SW 1271 (cell line): ENCODE data around the gene ECE2.
"Not testable (repeated sequence)": the region's sequence is repeated elsewhere in the genome, so short reads cannot be mapped to it uniquely, and the experiment has no call there.

Source experiments
- DNase-seq, 2 experiments: peaks; one replicate each; lab custom pipeline; 2025; lab: John Stamatoyannopoulos, UW

ECE2 gene

DNA sequence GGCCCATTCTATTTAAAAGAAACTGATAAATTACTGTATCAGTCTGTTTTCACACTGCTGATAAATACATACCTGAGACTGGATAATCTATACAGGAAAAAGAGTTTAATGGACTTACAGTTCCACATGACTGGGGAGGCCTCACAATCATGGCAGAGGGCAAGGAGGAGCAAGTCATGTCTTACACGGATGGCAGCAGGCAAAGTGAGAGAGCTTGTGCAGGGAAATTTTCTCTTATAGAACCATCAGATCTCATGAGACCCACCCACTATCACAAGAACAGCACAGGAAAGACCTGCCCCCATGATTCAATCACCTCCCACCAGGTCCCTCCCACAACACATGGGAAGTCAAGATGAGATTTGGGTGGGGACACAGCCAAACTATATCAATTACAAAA is 8.6 kb upstream of the ECE2 start:
- DNase-seq, result not testable (repeated sequence)

DNA sequence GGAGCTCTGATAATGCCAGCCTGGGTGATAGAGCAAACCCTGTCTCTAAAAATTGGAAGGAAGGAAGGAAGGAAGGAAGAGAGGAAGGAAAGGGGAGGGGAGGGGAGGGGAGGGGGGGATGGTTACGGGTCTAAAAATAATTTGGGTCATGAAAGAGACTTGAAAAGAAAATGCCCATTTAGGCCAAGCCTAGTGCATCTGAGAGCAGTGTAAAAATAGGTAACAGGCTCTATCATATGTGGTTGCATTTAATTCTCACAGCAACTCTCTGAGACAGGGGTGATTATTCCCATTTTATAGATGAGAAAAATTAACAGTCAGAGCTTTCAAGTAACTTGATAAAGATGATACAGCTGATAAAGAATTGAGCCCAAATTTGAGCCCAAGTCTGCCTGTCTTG is 3.6 kb upstream of the ECE2 start:
- DNase-seq, result no peak

DNA sequence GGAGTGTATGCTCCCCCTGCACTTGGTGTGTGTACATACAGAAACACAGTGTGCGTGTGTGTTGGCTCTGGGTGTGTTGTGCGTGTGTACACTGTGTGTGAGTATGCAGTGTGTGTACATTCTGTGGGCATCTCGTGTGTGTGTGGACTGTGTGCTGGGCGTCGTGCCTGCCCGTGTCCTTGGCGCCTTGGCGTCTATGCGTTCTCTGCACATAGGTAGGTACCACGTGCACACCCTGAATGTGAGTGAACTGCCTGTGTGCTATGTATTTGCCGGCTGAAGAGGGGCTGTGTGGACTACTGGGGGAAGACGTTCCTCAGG is 481 bp upstream of the ECE2 start:
- DNase-seq, result no peak

DNA sequence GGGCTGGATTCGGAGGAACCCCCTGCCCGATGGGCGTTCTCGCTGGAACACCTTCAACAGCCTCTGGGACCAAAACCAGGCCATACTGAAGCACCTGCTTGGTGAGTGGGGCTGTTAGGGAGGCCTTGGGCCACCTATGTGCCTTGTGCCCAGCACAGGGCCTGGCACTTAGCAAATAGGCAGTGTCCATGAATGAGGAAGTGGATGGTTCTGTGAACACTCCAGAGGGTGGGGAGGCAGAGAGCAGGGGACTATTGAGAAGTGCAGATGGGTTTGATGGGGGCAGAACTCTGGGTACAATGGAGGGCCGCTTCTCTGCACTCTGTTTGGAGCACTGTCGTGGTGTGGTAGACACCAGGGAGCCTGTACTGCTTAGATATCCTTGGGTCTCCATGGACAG is 1.5 kb downstream of the ECE2 start:
- no peak for DNase-seq

DNA sequence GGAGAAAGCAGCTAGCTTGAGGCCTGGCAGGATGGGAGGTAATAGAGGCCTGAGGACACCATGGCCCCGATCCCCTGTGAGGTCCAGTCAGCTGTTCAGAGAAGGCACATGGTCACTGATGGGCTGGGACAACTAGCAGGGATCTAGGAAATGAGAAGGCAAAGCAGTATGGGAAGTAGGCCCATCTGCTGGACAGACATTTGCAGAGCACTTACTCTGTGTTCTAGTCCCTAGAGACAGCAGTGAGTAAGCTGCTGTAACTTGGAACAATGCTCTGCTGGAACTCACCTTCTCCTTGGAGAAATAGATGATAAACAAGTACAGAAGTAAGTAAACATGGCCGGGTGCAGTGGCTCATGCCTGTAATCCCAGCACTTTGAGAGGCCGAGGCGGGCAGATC is 7.1 kb downstream of the ECE2 start:
- DNase-seq, result peak in 1 of 2 experiments; percentile 10

DNA sequence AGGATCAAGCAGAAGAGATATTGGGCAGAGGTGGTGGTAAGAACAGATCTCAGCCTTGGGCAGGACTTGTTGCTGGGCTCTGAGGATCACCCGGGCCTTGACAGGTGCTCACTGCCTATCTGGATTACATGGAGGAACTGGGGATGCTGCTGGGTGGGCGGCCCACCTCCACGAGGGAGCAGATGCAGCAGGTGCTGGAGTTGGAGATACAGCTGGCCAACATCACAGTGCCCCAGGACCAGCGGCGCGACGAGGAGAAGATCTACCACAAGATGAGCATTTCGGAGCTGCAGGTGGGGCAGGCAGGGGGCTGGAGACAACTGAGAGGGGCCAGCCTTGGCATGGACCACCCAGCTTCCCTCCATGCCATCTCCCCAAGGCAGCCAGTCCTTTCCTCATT is 7.9 kb downstream of the ECE2 start:
- no peak for DNase-seq

DNA sequence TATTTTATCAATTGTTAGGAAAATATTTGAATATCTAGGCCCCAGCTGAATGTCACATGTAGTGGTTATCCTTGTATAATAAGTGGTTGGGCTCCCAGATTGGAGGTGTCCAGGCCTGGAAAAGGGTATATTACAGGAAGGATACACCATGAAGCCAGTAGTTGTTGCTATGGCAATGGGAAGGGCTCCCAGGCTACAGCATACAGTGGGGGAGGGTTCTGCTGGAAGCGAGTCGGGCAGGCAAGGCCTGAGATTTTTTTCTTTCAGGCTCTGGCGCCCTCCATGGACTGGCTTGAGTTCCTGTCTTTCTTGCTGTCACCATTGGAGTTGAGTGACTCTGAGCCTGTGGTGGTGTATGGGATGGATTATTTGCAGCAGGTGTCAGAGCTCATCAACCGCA is 8.9 kb downstream of the ECE2 start:
- peak; percentile 59 to 68 for DNase-seq

DNA sequence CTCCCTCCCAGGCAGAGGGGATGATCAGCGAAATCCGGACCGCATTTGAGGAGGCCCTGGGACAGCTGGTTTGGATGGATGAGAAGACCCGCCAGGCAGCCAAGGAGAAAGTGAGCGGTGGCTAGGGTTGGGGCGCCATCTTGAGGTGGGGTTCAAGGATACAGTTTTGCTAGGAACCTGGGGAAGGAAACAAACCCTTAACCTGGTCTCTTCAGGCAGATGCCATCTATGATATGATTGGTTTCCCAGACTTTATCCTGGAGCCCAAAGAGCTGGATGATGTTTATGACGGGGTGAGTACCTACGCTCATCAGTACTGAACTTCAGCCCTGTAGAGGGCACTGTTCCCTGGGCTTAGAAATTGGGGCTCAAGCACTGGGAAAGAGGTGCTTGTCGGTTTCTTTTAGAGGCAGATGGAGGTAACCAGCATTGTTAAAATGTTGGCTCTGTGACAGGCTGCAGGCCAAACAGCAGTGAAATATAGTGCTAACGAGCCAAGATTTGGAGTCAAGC is 13.7 kb downstream of the ECE2 start:
- DNase-seq, result peak in 1 of 2 experiments; percentile 49

DNA sequence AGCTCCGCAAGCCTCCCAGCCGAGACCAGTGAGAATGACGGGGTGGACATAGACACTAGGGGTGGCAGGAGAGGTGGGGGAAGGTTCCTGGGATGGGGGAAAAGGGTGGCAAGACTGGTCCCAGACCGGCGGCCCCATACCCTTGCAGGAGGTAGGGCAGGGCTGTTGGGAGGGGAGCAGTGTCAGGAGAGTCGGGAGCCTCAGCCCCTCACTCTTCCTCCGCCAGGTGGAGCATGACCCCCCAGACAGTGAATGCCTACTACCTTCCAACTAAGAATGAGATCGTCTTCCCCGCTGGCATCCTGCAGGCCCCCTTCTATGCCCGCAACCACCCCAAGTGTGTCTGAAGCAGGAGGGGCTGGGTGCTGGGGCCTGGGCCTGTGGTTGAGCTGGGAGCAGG is 14.5 kb downstream of the ECE2 start:
- no peak for DNase-seq

DNA sequence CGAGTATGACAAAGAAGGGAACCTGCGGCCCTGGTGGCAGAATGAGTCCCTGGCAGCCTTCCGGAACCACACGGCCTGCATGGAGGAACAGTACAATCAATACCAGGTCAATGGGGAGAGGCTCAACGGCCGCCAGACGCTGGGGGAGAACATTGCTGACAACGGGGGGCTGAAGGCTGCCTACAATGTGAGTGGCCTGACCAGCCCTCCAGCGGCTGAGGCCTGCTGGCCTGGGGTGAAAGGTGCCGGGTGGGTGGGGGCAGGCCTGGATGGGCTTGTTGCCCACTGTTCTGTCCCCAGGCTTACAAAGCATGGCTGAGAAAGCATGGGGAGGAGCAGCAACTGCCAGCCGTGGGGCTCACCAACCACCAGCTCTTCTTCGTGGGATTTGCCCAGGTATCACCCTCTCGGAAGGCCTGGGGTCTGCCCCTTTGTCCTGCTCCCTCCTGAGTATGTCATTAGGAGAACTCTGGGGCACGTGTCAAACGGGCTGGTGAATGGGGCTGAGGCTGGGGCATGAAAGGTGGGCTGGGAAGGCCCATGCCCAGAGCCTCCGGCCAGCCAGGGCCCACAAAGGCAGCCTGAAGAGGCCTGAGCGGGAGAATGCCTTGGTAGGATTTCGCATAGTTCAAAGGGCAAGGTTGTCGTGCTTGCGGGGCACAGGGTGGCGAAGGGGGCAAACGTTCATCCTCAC is 15.4 kb downstream of the ECE2 start:
- no peak for DNase-seq

DNA sequence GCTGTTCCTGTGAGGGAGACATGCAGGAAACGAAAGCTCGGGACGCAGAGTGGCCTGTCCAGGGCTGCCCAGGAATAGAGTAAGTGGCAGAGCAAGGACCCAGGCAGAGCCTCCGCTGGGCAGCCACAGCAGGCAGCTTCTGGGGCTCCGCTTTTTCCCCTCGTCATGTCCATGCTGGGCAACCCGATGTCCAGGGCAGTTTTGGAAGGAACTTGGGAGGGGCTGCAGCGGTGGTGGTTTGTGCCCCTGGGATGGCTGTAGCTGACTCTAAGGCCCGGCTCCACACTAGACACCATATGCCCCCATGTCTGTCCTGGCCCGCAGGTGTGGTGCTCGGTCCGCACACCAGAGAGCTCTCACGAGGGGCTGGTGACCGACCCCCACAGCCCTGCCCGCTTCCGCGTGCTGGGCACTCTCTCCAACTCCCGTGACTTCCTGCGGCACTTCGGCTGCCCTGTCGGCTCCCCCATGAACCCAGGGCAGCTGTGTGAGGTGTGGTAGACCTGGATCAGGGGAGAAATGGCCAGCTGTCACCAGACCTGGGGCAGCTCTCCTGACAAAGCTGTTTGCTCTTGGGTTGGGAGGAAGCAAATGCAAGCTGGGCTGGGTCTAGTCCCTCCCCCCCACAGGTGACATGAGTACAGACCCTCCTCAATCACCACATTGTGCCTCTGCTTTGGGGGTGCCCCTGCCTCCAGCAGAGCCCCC is 16.1 kb downstream of the ECE2 start:
- no peak for DNase-seq

DNA sequence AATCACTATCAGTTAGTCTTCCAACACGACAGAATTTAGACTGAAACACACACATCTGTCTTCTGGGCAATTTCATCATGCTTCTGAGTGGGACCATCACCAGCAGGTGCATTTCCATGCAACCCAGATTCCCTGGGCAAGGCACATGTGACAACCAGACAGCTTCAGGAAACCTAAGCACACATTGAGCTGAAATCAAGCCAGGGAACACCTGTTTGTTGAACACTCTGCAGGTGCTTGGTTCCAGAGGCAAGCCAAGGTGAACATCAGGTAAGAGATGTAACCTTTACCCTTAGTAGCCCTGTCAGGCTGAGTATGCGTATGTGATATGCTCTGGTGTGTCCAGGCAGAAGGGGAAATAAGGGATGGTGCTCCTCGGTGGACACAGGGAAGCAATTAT is 19.9 kb downstream of the ECE2 start:
- no peak for DNase-seq

DNA sequence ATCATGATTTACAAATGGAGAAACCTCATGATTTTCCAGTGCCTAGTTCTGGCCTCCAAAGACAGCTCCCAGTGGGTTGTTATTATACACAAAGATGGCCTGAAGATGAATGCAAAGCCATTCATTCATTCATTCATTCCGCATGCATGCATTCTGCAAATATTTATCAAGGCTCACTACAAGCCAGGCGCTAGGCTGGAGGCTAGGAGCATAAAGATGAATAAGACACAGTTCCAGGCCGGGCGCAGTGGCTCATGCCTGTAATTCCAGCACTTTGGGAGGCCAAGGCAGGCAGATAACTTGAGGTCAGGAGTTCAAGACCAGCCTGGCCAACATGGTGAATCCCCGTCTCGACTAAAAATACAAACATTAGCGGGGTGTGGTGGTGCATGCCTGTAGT is 20.8 kb downstream of the ECE2 start:
- no peak for DNase-seq

DNA sequence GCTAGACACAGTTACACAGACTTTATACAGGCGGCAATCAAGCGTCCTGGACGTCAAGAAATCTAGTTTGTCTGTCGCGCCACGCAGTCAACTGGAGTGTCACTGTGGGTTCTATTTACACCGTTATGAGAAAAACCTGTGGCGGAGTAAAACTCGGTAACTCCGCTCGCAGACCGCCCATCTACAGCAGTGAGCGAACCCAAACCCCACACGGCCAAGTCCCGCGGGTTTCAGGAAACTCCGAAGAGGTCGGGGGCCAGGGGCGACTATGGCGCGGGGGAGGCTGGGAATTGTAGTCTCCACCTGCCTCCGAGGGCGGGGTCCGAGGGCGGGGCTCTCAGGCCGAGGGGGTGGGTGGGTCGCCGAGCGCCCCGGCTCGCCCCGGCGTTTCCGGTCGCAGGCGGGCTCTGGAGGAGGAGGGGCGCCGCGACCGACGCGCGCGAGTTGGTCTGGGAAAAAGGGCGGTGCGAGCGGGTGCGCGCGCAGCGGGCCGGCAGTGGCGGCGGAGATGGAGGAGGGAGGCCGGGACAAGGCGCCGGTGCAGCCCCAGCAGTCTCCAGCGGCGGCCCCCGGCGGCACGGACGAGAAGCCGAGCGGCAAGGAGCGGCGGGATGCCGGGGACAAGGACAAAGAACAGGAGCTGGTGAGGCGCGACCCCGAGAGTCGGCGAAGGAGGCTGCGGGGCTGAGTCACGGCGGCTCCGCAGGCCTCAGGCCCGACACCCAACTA is 23.1 kb downstream of the ECE2 start, which contains the start of gene PSMD2:
Gene PSMD2 (plus strand): TSS at position 483 of the 729 bp plus-strand sequence. CDS start 26 bp downstream, at position 509.
- DNase-seq, result peak; percentile 90 to 94

DNA sequence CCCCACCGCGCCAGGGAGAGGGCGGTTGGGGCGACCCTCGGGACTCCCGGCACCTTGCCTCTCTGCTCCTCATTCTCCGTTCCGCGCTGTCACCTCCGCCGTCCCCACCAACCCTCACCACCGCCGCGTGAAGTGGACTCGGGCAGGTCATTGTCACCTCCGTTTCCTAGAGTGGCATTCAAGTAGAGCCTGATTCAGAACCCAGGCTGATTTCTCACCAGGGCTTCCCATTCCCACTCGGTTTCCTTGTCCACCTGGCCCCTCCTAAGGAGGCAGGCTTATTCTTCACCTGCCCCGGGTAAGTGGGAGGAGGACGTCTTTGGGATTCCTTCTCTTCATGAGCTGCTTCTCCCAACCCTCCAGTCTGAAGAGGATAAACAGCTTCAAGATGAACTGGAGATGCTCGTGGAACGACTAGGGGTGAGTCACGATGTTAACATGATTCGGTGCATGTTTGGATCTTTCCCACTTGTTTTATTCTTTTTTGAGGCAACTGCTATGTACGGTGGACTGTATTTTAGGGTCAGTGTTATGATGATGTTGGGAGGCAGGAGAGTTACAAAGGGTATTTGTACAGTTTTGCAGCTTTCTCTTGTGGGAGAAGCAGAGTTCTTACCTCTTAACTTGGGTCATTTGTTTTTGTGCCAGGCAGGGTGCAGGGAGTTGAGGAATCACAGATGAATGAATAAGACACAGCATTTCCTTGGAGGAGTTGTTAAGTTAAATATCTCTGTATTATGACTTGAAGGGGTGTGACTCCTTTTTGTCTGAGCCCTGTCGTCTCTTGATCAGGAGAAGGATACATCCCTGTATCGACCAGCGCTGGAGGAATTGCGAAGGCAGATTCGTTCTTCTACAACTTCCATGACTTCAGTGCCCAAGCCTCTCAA is 23.9 kb downstream of the ECE2 start:
- DNase-seq, result no peak

DNA sequence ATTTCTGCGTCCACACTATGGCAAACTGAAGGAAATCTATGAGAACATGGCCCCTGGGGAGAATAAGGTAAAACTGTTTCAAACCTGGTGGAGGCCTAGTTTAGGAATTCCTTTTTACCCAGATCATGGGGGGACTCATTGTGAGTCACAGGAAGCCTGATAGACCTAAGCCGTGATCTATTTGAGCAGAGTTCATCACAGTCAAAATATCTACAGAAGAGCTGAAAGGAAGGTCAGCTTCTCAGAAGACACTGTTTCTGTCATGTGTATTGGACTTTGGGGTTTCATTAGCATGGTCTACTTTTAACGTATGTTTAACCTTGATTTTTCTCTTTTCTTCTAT is 24.5 kb downstream of the ECE2 start:
- peak in 1 of 2 experiments; percentile 46 for DNase-seq

DNA sequence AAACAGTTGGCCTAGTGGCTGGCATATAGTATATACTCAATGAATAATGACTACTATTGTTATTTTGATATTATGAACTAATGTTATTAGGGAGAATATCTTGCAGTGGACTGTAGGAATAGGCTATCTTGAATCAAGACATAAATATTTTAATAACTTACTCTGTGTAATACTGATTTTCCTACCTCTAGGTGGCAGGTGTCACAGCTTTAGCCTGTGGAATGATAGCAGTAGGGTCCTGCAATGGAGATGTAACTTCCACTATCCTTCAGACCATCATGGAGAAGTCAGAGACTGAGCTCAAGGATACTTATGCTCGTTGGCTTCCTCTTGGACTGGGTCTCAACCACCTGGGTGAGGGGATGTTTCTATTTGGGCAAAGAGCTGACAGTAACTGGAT is 29.8 kb downstream of the ECE2 start:
- DNase-seq, result peak in 1 of 2 experiments; percentile 41

DNA sequence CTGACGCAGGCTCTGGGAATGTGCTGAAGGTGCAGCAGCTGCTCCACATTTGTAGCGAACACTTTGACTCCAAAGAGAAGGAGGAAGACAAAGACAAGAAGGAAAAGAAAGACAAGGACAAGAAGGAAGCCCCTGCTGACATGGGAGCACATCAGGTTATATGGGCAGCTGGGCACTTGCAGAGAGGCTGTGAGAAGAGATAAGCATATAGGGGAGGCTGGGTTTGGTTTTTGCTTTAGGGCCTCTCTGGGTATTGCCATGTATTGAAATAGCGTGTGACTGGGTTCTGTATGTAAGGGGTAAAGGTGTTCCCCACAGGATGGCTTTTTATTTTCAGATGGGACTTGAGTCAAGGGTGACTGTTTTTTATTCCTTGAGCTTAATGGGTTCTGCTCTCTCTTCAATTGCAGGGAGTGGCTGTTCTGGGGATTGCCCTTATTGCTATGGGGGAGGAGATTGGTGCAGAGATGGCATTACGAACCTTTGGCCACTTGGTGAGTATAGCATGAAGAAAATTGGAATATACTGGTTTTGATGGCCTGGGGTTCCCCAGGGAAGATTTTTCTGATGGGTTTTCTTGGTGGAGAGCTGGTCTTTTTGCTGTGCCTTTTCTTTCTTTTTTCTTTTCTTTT is 30.6 kb downstream of the ECE2 start:
- no peak for DNase-seq

DNA sequence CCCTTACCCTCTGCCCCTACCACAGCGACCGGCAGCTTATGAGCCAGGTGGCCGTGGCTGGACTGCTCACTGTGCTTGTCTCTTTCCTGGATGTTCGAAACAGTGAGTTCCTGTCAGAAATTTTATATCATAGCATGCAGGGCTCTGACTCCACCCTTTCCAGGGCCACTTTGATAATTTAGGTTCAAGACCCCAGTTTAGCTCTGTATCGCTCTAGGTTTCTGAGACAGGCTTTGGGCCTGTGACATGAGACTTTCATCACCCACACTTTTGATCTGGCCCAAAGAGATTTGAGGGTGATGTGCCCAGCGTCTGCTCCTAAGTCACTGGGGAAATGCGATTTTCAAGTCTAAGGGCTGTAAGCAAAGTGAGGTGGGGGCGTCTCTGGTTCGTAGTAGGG is 32.1 kb downstream of the ECE2 start:
- DNase-seq, result no peak

DNA sequence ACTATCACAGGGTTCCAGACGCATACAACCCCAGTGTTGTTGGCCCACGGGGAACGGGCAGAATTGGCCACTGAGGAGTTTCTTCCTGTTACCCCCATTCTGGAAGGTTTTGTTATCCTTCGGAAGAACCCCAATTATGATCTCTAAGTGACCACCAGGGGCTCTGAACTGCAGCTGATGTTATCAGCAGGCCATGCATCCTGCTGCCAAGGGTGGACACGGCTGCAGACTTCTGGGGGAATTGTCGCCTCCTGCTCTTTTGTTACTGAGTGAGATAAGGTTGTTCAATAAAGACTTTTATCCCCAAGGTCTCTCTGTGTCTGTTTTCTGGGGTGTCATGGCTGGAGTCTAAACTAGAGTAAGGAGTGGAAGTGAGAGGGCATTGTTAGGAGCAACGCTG is 32.9 kb downstream of the ECE2 start:
- no peak for DNase-seq

DNA sequence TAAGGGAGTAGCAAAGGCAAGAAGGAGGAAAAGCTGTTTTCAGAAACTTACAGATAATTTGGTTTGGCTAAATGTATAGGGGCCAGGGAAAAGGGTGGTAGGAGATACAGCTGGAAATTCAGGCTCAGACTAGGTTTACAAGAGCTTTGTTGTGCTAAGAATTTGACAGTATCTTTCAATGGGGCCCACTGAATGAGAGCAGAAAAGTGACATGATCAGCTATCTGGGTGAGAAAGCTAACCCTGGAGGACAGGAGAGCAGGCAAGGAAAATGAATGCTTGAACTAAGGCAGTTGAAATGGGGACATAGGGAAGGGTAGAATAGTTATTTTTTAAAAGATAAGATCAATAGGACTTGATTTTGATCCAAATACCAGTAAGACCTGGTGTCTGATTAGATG is 35.8 kb downstream of the ECE2 start:
- DNase-seq, result no peak

DNA sequence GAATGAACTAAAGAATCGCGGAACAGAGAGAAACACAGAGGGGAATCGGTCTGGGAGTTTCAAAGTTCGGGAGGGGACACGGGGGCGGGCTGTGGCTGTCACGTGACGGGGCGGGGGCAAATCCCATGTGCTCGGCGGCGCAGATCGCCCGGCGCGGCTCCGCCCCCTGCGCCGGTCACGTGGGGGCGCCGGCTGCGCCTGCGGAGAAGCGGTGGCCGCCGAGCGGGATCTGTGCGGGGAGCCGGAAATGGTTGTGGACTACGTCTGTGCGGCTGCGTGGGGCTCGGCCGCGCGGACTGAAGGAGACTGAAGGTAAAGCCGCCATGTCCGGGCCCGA is 38.5 kb downstream of the ECE2 start, which contains the start of gene EIF4G1:
Gene EIF4G1 (plus strand): TSS at position 244 of the 337 bp plus-strand sequence. CDS start 1,191 bp downstream, outside the sequence.
- DNase-seq, result peak; percentile 49 to 89
